Left renal cortex interstitium (tissue), 4 donors: ENCODE results near the gene HLA-DOA. TPM values are rescaled to one million over a fixed set of nuclear protein-coding genes. Genes with fewer than 3 reads are reported as not detected.
A peak's percentile ranks its signal among the peaks of the same experiment; 100 is the strongest.

Experiments
- DNase-seq, 4 donors: peaks; one replicate each; pipeline ENCODE4 v3.0.0-alpha.2; 2013; ENCODE audit warnings: low read depth in 4 of 4, low spot score in 2 of 4, missing footprints in 1 of 4
- polyA plus RNA-seq, 4 donors: library from polyadenylated mRNA; unstranded; fragments of 120-200 nt; gene quantifications; one replicate each; pipeline ENCODE4 v1.2.1, GENCODE V29; 2013; ENCODE audit not compliant: insufficient read length in 4 of 4

The HLA-DOA gene
- polyA plus RNA-seq, 4 donors = 4.6 to 5.4 (median 5.3) TPM

- DNase-seq = no peak
Observed at GRCh38 chr6:32980488-32981038, 28.8 kb downstream of the HLA-DOA start.

GRCh38 chr6:32979720-32980487 lies 29.5 kb downstream of the HLA-DOA start:
- no peak for DNase-seq

GRCh38 chr6:32977953-32978324 lies 31.5 kb downstream of the HLA-DOA start:
- no peak for DNase-seq

GRCh38 chr6:32977272-32977952 lies 32.0 kb downstream of the HLA-DOA start:
- DNase-seq = no peak

GRCh38 chr6:32976334-32977069 lies 32.9 kb downstream of the HLA-DOA start:
- DNase-seq = no peak

GRCh38 chr6:32975886-32976285 lies 33.5 kb downstream of the HLA-DOA start:
- DNase-seq = no peak

GRCh38 chr6:32974541-32975308 lies 34.7 kb downstream of the HLA-DOA start:
- DNase-seq = no peak

- DNase-seq = no peak
Observed at GRCh38 chr6:32974016-32974333, 35.4 kb downstream of the HLA-DOA start.

- no peak for DNase-seq
Observed at GRCh38 chr6:32973144-32974015, 36.0 kb downstream of the HLA-DOA start.

GRCh38 chr6:32972353-32973143 lies 36.8 kb downstream of the HLA-DOA start:
- peak in 1 of 4 donors; percentile 92 for DNase-seq

GRCh38 chr6:32971581-32972352 lies 37.6 kb downstream of the HLA-DOA start:
- DNase-seq = peak; percentile 100

- DNase-seq = no peak
Observed at GRCh38 chr6:32971242-32971580, 38.2 kb downstream of the HLA-DOA start.

- DNase-seq = peak in 3 of 4 donors; percentile 69 to 84 (median 82)
Observed at GRCh38 chr6:32970413-32971241, 38.8 kb downstream of the HLA-DOA start.

- peak in 3 of 4 donors; percentile 82 to 94 (median 91) for DNase-seq
Observed at GRCh38 chr6:32969685-32970412, 39.5 kb downstream of the HLA-DOA start.

- DNase-seq = peak in 1 of 4 donors; percentile 67
Observed at GRCh38 chr6:32968867-32969684, 40.3 kb downstream of the HLA-DOA start.
